ENCODE data around the gene RASL12.
"Not testable (repeated sequence)": the region's sequence is repeated elsewhere in the genome, so short reads cannot be mapped to it uniquely, and the experiment has no call there.

DNA sequence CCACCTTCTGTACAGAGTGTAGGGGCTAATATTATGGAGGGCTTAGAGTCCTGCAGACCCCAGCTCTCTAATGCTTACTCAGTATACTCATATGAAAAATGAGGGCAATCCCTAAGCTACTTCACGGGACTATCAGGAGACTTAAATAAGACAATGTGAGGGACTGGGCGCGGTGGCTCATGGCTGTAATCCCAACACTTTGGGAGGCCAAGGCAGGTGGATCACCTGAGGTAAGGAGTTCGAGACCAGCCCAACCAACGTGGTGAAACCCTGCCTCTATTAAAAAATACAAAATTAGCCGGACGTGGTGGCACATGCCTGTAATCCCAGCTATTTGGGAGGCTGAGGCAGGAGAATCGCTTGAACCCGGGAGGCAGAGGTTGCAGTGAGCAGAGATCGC, 32.0 kb upstream of the RASL12 start:
- TF ChIP-seq, protein P1, sequence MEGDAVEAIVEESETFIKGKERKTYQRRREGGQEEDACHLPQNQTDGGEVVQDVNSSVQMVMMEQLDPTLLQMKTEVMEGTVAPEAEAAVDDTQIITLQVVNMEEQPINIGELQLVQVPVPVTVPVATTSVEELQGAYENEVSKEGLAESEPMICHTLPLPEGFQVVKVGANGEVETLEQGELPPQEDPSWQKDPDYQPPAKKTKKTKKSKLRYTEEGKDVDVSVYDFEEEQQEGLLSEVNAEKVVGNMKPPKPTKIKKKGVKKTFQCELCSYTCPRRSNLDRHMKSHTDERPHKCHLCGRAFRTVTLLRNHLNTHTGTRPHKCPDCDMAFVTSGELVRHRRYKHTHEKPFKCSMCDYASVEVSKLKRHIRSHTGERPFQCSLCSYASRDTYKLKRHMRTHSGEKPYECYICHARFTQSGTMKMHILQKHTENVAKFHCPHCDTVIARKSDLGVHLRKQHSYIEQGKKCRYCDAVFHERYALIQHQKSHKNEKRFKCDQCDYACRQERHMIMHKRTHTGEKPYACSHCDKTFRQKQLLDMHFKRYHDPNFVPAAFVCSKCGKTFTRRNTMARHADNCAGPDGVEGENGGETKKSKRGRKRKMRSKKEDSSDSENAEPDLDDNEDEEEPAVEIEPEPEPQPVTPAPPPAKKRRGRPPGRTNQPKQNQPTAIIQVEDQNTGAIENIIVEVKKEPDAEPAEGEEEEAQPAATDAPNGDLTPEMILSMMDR (IDR thresholded peaks at IDR 0.05), result not testable (repeated sequence)
- TF ChIP-seq POLR2A (IDR thresholded peaks at IDR 0.05), result not testable (repeated sequence)
